WTC11 (cell line): Measurements from ENCODE around the gene H6PD. TPM values are rescaled to one million over a fixed set of nuclear protein-coding genes. Genes with fewer than 3 reads are reported as not detected.

Source experiments
- ATAC-seq: fragments of 200-7000 bp; cut with Tn5 transposase; 2 replicates; pipeline ENCODE4 v1.10.0; 2021; ENCODE audit warnings: mild to moderate bottlenecking, moderate library complexity
- CTCF ChIA-PET: fragments of 300-600 bp; sonication (Branson Sonifier 250); formaldehyde crosslinking; loops from one replicate; lab custom pipeline; 2021; ENCODE audit warnings: antibody characterized with exemption; lab: Charles Lee
- POLR2A ChIA-PET: fragments of 350-600 bp; sonication (Branson Sonifier 250); formaldehyde crosslinking; loops from one replicate; lab custom pipeline; 2021; ENCODE audit warnings: antibody characterized with exemption; lab: Charles Lee
- DNase-seq: peaks from one replicate; pipeline ENCODE4 v3.0.0; 2021; ENCODE audit warnings: low spot score
- H3K27ac Mint-ChIP-seq: 2 replicates; pipeline ENCODE4 v1.8.0; 2021; ENCODE audit warnings: mixed read lengths
- H3K27me3 Mint-ChIP-seq: 2 replicates; pipeline ENCODE4 v1.8.0; 2021; ENCODE audit warnings: low read depth, mild to moderate bottlenecking, moderate library complexity, mixed read lengths
- H3K36me3 Mint-ChIP-seq: 2 replicates; pipeline ENCODE4 v1.8.0; 2021; ENCODE audit warnings: mixed read lengths
- H3K4me1 Mint-ChIP-seq: 2 replicates; pipeline ENCODE4 v1.8.0; 2022; ENCODE audit warnings: mixed read lengths
- H3K4me3 Mint-ChIP-seq: 2 replicates; pipeline ENCODE4 v1.8.0; 2021; ENCODE audit warnings: mild to moderate bottlenecking, moderate library complexity, mixed read lengths
- H3K9me3 Mint-ChIP-seq: 2 replicates; pipeline ENCODE4 v1.8.0; 2021; ENCODE audit warnings: mixed read lengths
- ETV6 ChIP-seq: sonication (generic); formaldehyde crosslinking; IDR thresholded peaks from 2 replicates; pipeline ENCODE4 v1.8.1; 2022; ENCODE audit warnings: mild to moderate bottlenecking, missing genetic modification reagents
- GRHL2 ChIP-seq: fragments of 250-450 bp; sonication (Bioruptor Pico); IDR thresholded peaks from 2 replicates; pipeline ENCODE4 v1.8.0; 2022; ENCODE audit warnings: mild to moderate bottlenecking, moderate library complexity; ENCODE audit not compliant: insufficient replicate concordance, severe bottlenecking
- GTF2I ChIP-seq: fragments of 250-450 bp; sonication (Bioruptor Pico); conservative IDR thresholded peaks from 2 replicates; pipeline ENCODE4 v1.4.0; 2021; ENCODE audit warnings: mild to moderate bottlenecking
- HMGA2 ChIP-seq: fragments of 250-450 bp; sonication (Bioruptor Pico); IDR thresholded peaks from 2 replicates; pipeline ENCODE4 v1.4.0; 2021; ENCODE audit warnings: mild to moderate bottlenecking, moderate library complexity
- MYBL2 ChIP-seq: sonication (generic); formaldehyde crosslinking; IDR thresholded peaks from 2 replicates; pipeline ENCODE4 v1.8.1; 2023; ENCODE audit warnings: mild to moderate bottlenecking, moderate library complexity, missing genetic modification reagents
- OVOL2 ChIP-seq: fragments of 250-450 bp; sonication (Bioruptor Pico); IDR thresholded peaks from 2 replicates; pipeline ENCODE4 v1.9.0; 2021; ENCODE audit warnings: mild to moderate bottlenecking, borderline replicate concordance
- SMAD3 ChIP-seq: sonication (generic); formaldehyde crosslinking; IDR thresholded peaks from 2 replicates; pipeline ENCODE4 v1.8.0; 2022; ENCODE audit warnings: missing genetic modification reagents, mild to moderate bottlenecking, borderline replicate concordance
- SOX15 ChIP-seq: fragments of 250-450 bp; sonication (Bioruptor Pico); IDR thresholded peaks from 2 replicates; pipeline ENCODE4 v1.9.0; 2021; ENCODE audit warnings: mild to moderate bottlenecking
- TCF7 ChIP-seq: sonication (generic); formaldehyde crosslinking; IDR thresholded peaks from 2 replicates; pipeline ENCODE4 v1.8.0; 2022; ENCODE audit warnings: mild to moderate bottlenecking, low read depth, missing genetic modification reagents, moderate library complexity
- ZNF219 ChIP-seq: sonication (generic); formaldehyde crosslinking; IDR thresholded peaks from 2 replicates; pipeline ENCODE4 v1.8.0; 2023; ENCODE audit warnings: missing genetic modification reagents, mild to moderate bottlenecking, borderline replicate concordance
- ZNF232 ChIP-seq: sonication (generic); formaldehyde crosslinking; IDR thresholded peaks from 2 replicates; pipeline ENCODE4 v1.8.0; 2022; ENCODE audit warnings: mild to moderate bottlenecking, missing genetic modification reagents
- ZNF416 ChIP-seq: fragments of 250-450 bp; sonication (Bioruptor Pico); IDR thresholded peaks from 2 replicates; pipeline ENCODE4 v1.9.0; 2021; ENCODE audit warnings: mild to moderate bottlenecking, inconsistent platforms
- total RNA-seq: library from RNA; stranded (reverse); gene quantifications from 3 replicates; pipeline ENCODE4 v1.2.3, GENCODE V29; 2021
- TF ChIP-seq, protein P1 (sequence below): sonication (generic); formaldehyde crosslinking; IDR thresholded peaks from 2 replicates; pipeline ENCODE4 v1.8.0; 2022; ENCODE audit warnings: missing genetic modification reagents
- TF ChIP-seq, protein P2 (sequence below): sonication (generic); formaldehyde crosslinking; IDR thresholded peaks from 2 replicates; pipeline ENCODE4 v1.8.0; 2022; ENCODE audit warnings: mild to moderate bottlenecking, missing genetic modification reagents
- TF ChIP-seq, protein P3 (sequence below): sonication (generic); formaldehyde crosslinking; conservative IDR thresholded peaks from 2 replicates; pipeline ENCODE4 v1.8.1; 2022; ENCODE audit warnings: mild to moderate bottlenecking, missing genetic modification reagents
- TF ChIP-seq, protein P4 (sequence below): fragments of 250-450 bp; sonication (Bioruptor Pico); IDR thresholded peaks from 2 replicates; pipeline ENCODE4 v2.1.2; 2022; ENCODE audit warnings: mild to moderate bottlenecking, moderate library complexity
- TF ChIP-seq, protein P5 (sequence below): sonication (generic); formaldehyde crosslinking; IDR thresholded peaks from 2 replicates; pipeline ENCODE4 v1.8.0; 2023; ENCODE audit warnings: mild to moderate bottlenecking, missing genetic modification reagents
- TF ChIP-seq, protein P6 (sequence below): sonication (generic); formaldehyde crosslinking; IDR thresholded peaks from 2 replicates; pipeline ENCODE4 v1.8.0; 2022; ENCODE audit warnings: mild to moderate bottlenecking, missing genetic modification reagents
- TF ChIP-seq, protein P7 (sequence below): sonication (generic); formaldehyde crosslinking; IDR thresholded peaks from 2 replicates; pipeline ENCODE4 v1.8.1; 2022; ENCODE audit warnings: missing genetic modification reagents, borderline replicate concordance
- TF ChIP-seq, protein P8 (sequence below): sonication (generic); formaldehyde crosslinking; IDR thresholded peaks from 2 replicates; pipeline ENCODE4 v1.8.0; 2022; ENCODE audit warnings: mild to moderate bottlenecking, missing genetic modification reagents

The H6PD gene
- total RNA-seq, 1 experiment from 2014 or later, result 7.4 TPM

DNA sequence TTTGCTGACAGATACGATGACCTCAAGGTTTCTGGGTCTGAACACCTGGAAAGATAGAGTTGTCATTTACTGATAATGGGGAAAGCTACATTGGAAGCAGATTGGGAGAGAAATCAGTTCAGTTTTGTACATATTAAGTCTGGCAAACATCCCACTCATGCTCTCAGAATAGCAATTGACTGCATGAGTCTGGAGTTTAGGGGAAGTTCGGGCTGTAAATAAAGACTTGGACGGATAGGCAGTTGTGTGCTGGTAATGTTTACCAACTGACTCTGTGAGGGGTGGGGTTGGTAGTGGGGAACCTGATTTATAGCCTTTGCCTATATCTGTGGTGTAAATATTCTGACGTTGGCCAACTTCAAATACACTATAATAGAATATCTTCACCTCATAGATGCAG is 4.0 kb downstream of the H6PD start:
- ChIA-PET CTCF (interaction anchor here (5.1 kb wide), 1 partner anchor 11 kb away, joined by 31 read pairs; no protein-coding TSS in a partner anchor), POLR2A (no interaction called here)
- Mint-ChIP-seq H3K4me3 (no peak overlapping the region), H3K27me3 (peaks cover 2% of the 10 kb centered on the region; the same call in 1 of the 2 replicates), H3K4me1 (peaks cover 37% of the 10 kb centered on the region), H3K9me3 (no peaks in the 10 kb centered on the region), H3K27ac (no peak overlapping the region), H3K36me3 (no peaks in the 10 kb centered on the region)
- ATAC-seq, result no peak
- DNase-seq, result no peak
- TF ChIP-seq, protein P1, sequence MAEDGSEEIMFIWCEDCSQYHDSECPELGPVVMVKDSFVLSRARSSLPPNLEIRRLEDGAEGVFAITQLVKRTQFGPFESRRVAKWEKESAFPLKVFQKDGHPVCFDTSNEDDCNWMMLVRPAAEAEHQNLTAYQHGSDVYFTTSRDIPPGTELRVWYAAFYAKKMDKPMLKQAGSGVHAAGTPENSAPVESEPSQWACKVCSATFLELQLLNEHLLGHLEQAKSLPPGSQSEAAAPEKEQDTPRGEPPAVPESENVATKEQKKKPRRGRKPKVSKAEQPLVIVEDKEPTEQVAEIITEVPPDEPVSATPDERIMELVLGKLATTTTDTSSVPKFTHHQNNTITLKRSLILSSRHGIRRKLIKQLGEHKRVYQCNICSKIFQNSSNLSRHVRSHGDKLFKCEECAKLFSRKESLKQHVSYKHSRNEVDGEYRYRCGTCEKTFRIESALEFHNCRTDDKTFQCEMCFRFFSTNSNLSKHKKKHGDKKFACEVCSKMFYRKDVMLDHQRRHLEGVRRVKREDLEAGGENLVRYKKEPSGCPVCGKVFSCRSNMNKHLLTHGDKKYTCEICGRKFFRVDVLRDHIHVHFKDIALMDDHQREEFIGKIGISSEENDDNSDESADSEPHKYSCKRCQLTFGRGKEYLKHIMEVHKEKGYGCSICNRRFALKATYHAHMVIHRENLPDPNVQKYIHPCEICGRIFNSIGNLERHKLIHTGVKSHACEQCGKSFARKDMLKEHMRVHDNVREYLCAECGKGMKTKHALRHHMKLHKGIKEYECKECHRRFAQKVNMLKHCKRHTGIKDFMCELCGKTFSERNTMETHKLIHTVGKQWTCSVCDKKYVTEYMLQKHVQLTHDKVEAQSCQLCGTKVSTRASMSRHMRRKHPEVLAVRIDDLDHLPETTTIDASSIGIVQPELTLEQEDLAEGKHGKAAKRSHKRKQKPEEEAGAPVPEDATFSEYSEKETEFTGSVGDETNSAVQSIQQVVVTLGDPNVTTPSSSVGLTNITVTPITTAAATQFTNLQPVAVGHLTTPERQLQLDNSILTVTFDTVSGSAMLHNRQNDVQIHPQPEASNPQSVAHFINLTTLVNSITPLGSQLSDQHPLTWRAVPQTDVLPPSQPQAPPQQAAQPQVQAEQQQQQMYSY (CRISPR knock-in tag), result no peak
- TF ChIP-seq, protein P2, sequence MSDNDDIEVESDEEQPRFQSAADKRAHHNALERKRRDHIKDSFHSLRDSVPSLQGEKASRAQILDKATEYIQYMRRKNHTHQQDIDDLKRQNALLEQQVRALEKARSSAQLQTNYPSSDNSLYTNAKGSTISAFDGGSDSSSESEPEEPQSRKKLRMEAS (CRISPR knock-in tag), result no peak
- TF ChIP-seq ZNF219 (no peak), GRHL2 (no peak), HMGA2 (no peak), ETV6 (no peak)
- TF ChIP-seq, protein P3, sequence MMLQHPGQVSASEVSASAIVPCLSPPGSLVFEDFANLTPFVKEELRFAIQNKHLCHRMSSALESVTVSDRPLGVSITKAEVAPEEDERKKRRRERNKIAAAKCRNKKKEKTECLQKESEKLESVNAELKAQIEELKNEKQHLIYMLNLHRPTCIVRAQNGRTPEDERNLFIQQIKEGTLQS (CRISPR knock-in tag), result no peak
- TF ChIP-seq, protein P4, sequence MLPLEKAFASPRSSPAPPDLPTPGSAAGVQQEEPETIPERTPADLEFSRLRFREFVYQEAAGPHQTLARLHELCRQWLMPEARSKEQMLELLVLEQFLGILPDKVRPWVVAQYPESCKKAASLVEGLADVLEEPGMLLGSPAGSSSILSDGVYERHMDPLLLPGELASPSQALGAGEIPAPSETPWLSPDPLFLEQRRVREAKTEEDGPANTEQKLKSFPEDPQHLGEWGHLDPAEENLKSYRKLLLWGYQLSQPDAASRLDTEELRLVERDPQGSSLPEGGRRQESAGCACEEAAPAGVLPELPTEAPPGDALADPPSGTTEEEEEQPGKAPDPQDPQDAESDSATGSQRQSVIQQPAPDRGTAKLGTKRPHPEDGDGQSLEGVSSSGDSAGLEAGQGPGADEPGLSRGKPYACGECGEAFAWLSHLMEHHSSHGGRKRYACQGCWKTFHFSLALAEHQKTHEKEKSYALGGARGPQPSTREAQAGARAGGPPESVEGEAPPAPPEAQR, result no peak

DNA sequence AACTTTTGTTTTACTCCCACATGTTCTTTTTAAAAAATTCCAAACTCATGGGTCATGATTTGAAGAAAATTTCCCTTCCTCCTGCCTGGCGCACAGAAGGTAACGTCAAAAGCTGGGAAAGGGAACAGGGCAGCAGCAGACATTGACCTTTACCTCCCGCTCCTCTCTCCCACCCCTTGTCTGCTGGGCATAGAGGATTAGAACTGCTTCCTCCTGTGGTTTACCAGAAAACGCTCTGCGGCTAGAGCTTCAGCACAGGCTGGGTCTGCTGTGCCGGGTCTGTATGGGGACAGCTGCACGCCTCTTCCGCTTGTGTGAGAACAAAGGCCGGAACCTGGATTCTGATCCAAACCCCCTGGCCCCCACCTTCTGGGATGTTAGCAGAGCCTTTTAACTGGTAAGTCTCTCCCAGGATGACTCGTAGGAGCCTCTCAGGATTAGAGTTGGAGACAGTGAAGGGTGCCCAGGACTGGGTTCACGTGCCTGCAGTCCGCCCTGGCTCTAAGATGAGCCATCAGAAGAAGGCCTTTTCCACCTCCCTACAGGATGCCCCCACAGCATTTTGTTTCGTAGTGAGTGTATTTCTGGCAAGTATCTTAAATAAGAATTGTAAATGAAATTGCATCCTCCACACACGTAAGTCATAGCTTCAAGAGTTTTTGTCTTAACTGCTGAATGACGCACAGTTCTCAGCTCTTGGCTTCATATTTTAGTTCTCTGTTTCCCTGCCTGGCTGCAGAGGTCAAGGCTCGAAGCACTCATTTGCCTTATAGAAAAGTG is 5.2 kb downstream of the H6PD start:
- no peak for ATAC-seq
- Mint-ChIP-seq H3K4me3 (no peak overlapping the region), H3K4me1 (peaks cover 34% of the 10 kb centered on the region), H3K36me3 (no peaks in the 10 kb centered on the region), H3K27ac (no peak overlapping the region), H3K9me3 (no peaks in the 10 kb centered on the region), H3K27me3 (peaks cover 2% of the 10 kb centered on the region; the same call in 1 of the 2 replicates)
- ChIA-PET CTCF (interaction anchor here (1.2 to 5.1 kb wide), 2 partner anchors 9 to 10 kb away, joined by 3 to 31 read pairs; no protein-coding TSS in a partner anchor), POLR2A (interaction anchor here (0.6 kb wide), 1 partner anchor 119 kb away, joined by 3 read pairs; no protein-coding TSS in a partner anchor)
- no peak for DNase-seq
- TF ChIP-seq, protein P5, sequence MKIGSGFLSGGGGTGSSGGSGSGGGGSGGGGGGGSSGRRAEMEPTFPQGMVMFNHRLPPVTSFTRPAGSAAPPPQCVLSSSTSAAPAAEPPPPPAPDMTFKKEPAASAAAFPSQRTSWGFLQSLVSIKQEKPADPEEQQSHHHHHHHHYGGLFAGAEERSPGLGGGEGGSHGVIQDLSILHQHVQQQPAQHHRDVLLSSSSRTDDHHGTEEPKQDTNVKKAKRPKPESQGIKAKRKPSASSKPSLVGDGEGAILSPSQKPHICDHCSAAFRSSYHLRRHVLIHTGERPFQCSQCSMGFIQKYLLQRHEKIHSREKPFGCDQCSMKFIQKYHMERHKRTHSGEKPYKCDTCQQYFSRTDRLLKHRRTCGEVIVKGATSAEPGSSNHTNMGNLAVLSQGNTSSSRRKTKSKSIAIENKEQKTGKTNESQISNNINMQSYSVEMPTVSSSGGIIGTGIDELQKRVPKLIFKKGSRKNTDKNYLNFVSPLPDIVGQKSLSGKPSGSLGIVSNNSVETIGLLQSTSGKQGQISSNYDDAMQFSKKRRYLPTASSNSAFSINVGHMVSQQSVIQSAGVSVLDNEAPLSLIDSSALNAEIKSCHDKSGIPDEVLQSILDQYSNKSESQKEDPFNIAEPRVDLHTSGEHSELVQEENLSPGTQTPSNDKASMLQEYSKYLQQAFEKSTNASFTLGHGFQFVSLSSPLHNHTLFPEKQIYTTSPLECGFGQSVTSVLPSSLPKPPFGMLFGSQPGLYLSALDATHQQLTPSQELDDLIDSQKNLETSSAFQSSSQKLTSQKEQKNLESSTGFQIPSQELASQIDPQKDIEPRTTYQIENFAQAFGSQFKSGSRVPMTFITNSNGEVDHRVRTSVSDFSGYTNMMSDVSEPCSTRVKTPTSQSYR (CRISPR knock-in tag), result no peak
- TF ChIP-seq, protein P6, sequence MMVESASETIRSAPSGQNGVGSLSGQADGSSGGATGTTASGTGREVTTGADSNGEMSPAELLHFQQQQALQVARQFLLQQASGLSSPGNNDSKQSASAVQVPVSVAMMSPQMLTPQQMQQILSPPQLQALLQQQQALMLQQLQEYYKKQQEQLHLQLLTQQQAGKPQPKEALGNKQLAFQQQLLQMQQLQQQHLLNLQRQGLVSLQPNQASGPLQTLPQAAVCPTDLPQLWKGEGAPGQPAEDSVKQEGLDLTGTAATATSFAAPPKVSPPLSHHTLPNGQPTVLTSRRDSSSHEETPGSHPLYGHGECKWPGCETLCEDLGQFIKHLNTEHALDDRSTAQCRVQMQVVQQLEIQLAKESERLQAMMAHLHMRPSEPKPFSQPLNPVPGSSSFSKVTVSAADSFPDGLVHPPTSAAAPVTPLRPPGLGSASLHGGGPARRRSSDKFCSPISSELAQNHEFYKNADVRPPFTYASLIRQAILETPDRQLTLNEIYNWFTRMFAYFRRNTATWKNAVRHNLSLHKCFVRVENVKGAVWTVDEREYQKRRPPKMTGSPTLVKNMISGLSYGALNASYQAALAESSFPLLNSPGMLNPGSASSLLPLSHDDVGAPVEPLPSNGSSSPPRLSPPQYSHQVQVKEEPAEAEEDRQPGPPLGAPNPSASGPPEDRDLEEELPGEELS, result no peak
- TF ChIP-seq OVOL2, result no peak
- TF ChIP-seq SMAD3 (CRISPR knock-in tag), result no peak
- TF ChIP-seq ZNF416 (CRISPR knock-in tag), result no peak
- TF ChIP-seq, protein P7, sequence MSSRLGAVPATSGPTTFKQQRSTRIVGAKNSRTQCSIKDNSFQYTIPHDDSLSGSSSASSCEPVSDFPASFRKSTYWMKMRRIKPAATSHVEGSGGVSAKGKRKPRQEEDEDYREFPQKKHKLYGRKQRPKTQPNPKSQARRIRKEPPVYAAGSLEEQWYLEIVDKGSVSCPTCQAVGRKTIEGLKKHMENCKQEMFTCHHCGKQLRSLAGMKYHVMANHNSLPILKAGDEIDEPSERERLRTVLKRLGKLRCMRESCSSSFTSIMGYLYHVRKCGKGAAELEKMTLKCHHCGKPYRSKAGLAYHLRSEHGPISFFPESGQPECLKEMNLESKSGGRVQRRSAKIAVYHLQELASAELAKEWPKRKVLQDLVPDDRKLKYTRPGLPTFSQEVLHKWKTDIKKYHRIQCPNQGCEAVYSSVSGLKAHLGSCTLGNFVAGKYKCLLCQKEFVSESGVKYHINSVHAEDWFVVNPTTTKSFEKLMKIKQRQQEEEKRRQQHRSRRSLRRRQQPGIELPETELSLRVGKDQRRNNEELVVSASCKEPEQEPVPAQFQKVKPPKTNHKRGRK (CRISPR knock-in tag), result no peak
- TF ChIP-seq TCF7 (CRISPR knock-in tag), result no peak
- TF ChIP-seq GRHL2, result no peak
- no peak for TF ChIP-seq ETV6
- no peak for TF ChIP-seq ZNF232 (CRISPR knock-in tag)
- TF ChIP-seq MYBL2 (CRISPR knock-in tag), result no peak
- TF ChIP-seq GTF2I (CRISPR knock-in tag), result no peak
- TF ChIP-seq, protein P8, sequence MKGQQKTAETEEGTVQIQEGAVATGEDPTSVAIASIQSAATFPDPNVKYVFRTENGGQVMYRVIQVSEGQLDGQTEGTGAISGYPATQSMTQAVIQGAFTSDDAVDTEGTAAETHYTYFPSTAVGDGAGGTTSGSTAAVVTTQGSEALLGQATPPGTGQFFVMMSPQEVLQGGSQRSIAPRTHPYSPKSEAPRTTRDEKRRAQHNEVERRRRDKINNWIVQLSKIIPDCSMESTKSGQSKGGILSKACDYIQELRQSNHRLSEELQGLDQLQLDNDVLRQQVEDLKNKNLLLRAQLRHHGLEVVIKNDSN (CRISPR knock-in tag), result no peak
- TF ChIP-seq SOX15 (CRISPR knock-in tag), result no peak
